GM21367 (cell line): Measurements from ENCODE around the gene DHRS3.

Source experiments
- ATAC-seq: cut with Tn5 transposase; IDR thresholded peaks from one replicate; pipeline ENCODE4 v1.9.1; 2021; ENCODE audit not compliant: unreplicated experiment

Gene DHRS3

DNA sequence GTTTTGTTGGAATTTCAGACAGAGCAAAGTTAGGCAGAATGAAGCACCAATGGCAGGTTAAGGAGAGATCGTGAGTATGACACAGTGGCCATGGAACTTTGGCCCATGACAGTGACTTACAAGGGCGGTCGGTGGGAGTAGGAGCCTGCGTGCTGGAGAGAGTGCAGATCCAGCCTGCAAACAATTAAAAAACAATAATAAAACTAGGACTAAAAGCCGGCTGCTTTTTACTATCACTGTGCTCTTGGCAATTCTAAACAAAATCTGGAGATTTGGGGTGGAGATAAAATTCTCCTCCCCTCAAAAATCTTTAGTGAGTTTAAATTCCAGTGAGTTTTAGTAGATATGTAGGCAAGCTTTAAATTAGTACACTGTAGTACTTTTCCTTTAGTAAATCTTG lies 96.9 kb downstream of the DHRS3 start:
- ATAC-seq = no peak

DNA sequence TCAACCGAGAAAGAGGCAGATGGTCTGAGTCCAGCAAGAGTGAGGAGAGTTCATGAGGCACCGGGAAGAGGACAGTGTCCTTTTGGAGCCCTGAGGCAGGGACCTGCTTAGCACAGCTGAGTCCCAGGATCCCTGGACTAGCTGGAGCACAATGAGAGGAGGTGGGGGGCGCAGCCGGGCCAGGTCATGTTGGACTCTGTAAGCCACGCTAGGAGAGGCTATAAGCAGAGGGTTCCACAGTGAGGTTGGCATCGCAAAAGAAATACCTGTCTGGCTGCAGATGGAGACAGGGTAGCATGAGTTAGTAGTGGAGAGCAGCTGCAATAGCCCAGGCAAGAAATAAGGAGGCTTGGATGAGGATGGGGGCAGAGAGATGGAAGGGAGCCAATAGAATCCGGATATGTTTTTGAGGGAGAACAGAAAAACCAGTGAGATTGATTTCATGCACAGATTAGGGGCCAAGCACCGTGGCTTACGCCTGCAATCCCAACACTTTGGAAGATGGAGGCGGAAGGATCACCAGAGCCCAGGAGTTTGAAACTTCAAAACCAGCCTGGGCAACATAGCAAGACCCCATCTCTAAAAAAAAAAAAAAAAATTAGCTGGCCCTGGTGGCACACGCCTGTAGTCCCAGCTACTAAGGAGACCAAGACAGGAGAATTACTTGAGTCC lies 98.2 kb downstream of the DHRS3 start:
- no peak for ATAC-seq

DNA sequence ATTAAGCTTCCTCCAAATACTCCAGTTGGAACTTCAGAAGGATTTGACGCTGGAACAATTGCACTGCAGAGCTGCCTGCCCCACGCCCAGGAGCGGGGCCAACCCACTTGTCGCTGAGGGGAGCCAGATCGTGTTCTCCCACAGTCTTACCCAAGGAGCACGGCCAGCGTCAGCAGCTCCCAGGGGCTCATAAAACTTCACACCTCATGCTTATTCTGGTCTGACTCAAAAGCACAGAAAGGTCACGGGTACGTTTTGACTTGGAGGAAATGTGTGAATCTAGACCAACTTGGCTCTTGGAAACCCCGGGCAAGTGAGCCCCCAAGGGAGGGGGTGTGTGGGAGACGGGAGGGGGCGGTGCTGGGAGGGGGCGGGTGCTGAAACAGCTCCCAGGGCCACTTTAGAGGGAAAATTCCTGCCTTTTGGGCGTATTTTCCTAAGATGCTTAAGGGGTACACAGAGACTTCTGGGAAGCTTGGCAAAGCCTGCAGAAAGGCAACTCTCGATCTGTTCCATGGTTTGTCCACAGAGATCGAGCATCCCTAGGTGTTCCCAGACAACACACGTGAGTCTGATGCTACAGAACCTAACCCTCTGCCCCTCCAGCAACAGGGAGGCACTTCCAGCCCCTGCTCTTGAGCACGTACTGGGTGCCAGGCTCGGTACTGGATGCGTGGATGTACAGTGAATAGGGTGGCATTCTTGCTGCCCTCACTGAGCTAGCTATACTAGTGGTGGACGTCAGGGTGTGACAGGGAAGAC lies 98.9 kb downstream of the DHRS3 start:
- no peak for ATAC-seq
